Activated CD4-positive, alpha-beta T cell treated with anti-CD3 and anti-CD28 coated beads for 36 hours (primary cell): ENCODE measurements around the gene CGB1. TPM values are rescaled to one million over a fixed set of nuclear protein-coding genes. Genes with fewer than 3 reads are reported as not detected.
A peak's percentile ranks its signal among the peaks of the same experiment; 100 is the strongest.

Experiments used
- ATAC-seq: fragments of 200-7000 bp; cut with Tn5 transposase; one replicate; pipeline ENCODE4 v1.10.0; 2021; ENCODE audit warnings: mild to moderate bottlenecking, moderate library complexity
- CTCF ChIA-PET: fragments of 350-600 bp; sonication (Branson Sonifier 250); formaldehyde crosslinking; loops from one replicate; lab custom pipeline; 2021; ENCODE audit warnings: antibody characterized with exemption; lab: Charles Lee
- POLR2A ChIA-PET: fragments of 350-600 bp; sonication (Branson Sonifier 250); formaldehyde crosslinking; loops from one replicate; lab custom pipeline; 2021; ENCODE audit warnings: antibody characterized with exemption, inconsistent platforms; lab: Charles Lee
- DNase-seq: peaks from one replicate; pipeline ENCODE4 v3.0.0-alpha.2; 2020
- H3K27ac Mint-ChIP-seq: one replicate; pipeline ENCODE4 v1.8.0; 2021; ENCODE audit warnings: mixed read lengths
- H3K27me3 Mint-ChIP-seq: one replicate; pipeline ENCODE4 v1.8.0; 2021; ENCODE audit warnings: mixed read lengths
- H3K36me3 Mint-ChIP-seq: one replicate; pipeline ENCODE4 v1.8.0; 2021; ENCODE audit warnings: low read depth, mixed read lengths
- H3K4me1 Mint-ChIP-seq: one replicate; pipeline ENCODE4 v1.8.0; 2021; ENCODE audit warnings: mixed read lengths
- H3K4me3 Mint-ChIP-seq: one replicate; pipeline ENCODE4 v1.8.0; 2021; ENCODE audit warnings: mild to moderate bottlenecking, moderate library complexity, mixed read lengths
- H3K9me3 Mint-ChIP-seq: one replicate; pipeline ENCODE4 v1.8.0; 2021; ENCODE audit warnings: low read depth, mixed read lengths
- intact Hi-C, 2 experiments: fragments of 100-400 bp; cut with DNase I in 1 of 2; cut with micrococcal nuclease in 1 of 2; formaldehyde crosslinking; loops; one replicate each; pipeline versions ENCODE4 v1.14.2 to v1.15.1; 2022 to 2024; cut with DNase I, micrococcal nuclease
- total RNA-seq, 2 experiments: library from RNA; stranded (reverse); gene quantifications; one replicate each; pipeline ENCODE4 v1.2.3, GENCODE V29; 2021

The CGB1 gene
- total RNA-seq, 2 experiments from 2014 or later = not detected

- DNase-seq (no peak), ATAC-seq (no peak)
- intact Hi-C loops = no loop called here
- Mint-ChIP-seq H3K4me1 (peaks cover 6% of the 10 kb centered on the region), H3K27me3 (peaks cover 3% of the 10 kb centered on the region), H3K9me3 (no peaks in the 10 kb centered on the region), H3K27ac (no peak overlapping the region), H3K4me3 (no peak overlapping the region), H3K36me3 (peaks cover 22% of the 10 kb centered on the region)
- ChIA-PET POLR2A (no interaction called here), CTCF (interaction anchor here (0.5 kb wide), 1 partner anchor 353 kb away, joined by 3 read pairs; no protein-coding TSS in a partner anchor)
These were observed 22.4 kb downstream of the CGB1 start for GRCh38 chr19:49014123-49014869.

- H3K4me3 Mint-ChIP-seq = no peak overlapping the region
These were observed 25.5 kb downstream of the CGB1 start for GRCh38 chr19:49011194-49011593.

GRCh38 chr19:49010453-49010852 is 26.2 kb downstream of the CGB1 start:
- Mint-ChIP-seq H3K4me3 (no peak overlapping the region), H3K27me3 (no peaks in the 10 kb centered on the region), H3K27ac (no peak overlapping the region), H3K36me3 (peaks cover 25% of the 10 kb centered on the region), H3K4me1 (no peaks in the 10 kb centered on the region), H3K9me3 (no peaks in the 10 kb centered on the region)
- POLR2A ChIA-PET = no interaction called here
- CTCF ChIA-PET = interaction anchor here (0.6 to 2.3 kb wide), 2 partner anchors 11 to 130 kb away, joined by 4 to 11 read pairs; no protein-coding TSS in a partner anchor
- intact Hi-C loops = no loop called here
- ATAC-seq (no peak), DNase-seq (no peak)

More at GRCh38 chr19:49011194-49011593, 25.5 kb downstream of the CGB1 start:
- CTCF ChIA-PET = interaction anchor here (1.4 kb wide), 1 partner anchor 11 kb away, joined by 7 read pairs; no protein-coding TSS in a partner anchor
- ATAC-seq (no peak), DNase-seq (no peak)
- no peaks in the 10 kb centered on the region for H3K9me3 Mint-ChIP-seq
- no peaks in the 10 kb centered on the region for H3K4me1 Mint-ChIP-seq
- intact Hi-C loops = no loop called here
- no peak overlapping the region for H3K27ac Mint-ChIP-seq
- POLR2A ChIA-PET = no interaction called here
- H3K36me3 Mint-ChIP-seq = peaks cover 27% of the 10 kb centered on the region
- H3K27me3 Mint-ChIP-seq = no peaks in the 10 kb centered on the region

- H3K4me1 Mint-ChIP-seq = no peaks in the 10 kb centered on the region
- CTCF ChIA-PET = interaction anchor here (0.7 to 2.3 kb wide), 3 partner anchors 10 to 344 kb away, joined by 3 to 11 read pairs (median 3); no protein-coding TSS in a partner anchor
- no peaks in the 10 kb centered on the region for H3K27me3 Mint-ChIP-seq
- no peak overlapping the region for H3K4me3 Mint-ChIP-seq
- intact Hi-C loops = no loop called here
- DNase-seq (no peak), ATAC-seq (no peak)
- H3K27ac Mint-ChIP-seq = no peak overlapping the region
- H3K9me3 Mint-ChIP-seq = no peaks in the 10 kb centered on the region
- POLR2A ChIA-PET = interaction anchor here (1.2 kb wide), 1 partner anchor 10 kb away, joined by 3 read pairs; no protein-coding TSS in a partner anchor
- peaks cover 30% of the 10 kb centered on the region for H3K36me3 Mint-ChIP-seq
These were observed 26.9 kb downstream of the CGB1 start for GRCh38 chr19:49009828-49010227.

DNA sequence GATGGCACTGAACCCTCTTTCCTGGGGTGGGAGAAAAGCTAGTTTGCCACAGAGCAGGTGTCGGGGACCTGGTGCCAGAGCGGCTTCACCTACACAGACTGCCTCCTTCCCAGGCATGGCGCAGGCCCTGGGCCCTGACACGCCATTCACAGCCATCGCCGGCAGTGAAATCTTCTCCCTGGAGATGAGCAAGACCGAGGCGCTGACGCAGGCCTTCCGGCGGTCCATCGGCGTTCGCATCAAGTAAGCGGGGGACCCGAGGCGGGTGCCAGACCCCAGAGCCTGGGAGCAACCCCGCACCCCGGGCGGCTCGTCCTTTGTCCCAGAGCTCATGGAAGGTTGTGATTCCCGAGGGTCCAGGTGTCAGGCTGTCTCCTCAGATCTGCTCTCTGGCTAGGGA is 29.8 kb downstream of the CGB1 start:
- Mint-ChIP-seq H3K4me1 (no peaks in the 10 kb centered on the region), H3K36me3 (peaks cover 45% of the 10 kb centered on the region), H3K4me3 (no peak overlapping the region), H3K27ac (no peak overlapping the region), H3K27me3 (no peaks in the 10 kb centered on the region), H3K9me3 (no peaks in the 10 kb centered on the region)
- ATAC-seq (no peak), DNase-seq (no peak)
- intact Hi-C loops = no loop called here
- POLR2A ChIA-PET = no interaction called here
- CTCF ChIA-PET = interaction anchor here (0.6 to 1.3 kb wide), 2 partner anchors 9 to 15 kb away, joined by 3 to 4 read pairs; no protein-coding TSS in a partner anchor

DNA sequence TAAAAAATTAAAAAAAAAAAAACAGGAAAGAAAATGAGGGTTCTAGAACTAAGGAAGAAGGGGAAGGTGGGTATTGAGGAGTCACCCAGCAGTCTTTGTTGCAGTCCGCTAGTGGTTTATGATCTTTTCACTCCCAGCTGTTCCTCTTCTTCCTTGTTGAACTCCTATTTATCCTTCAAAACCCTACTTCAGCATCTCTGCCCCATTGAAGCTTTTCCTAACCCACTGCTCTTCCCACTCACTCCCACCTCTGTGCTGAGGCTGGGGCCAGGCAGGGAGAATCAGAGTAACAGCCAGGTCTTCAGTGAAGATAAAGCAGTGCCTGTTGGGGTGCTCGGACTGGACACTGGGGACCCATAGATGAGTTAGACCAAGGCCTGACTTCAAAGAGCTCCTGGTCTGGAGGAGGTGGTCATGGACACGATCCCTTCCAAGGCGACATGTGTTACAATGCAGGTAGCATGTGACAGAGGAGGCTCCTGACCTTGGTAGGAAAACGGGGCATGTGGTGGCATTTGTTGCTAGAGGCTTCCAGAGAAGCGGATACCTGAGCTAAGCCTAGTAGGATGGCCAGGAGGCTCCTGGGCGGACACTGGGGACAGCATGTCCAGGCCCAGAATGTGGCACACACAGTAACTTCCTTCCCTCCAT is 31.6 kb downstream of the CGB1 start:
- Mint-ChIP-seq H3K4me3 (no peak overlapping the region), H3K27me3 (no peaks in the 10 kb centered on the region), H3K4me1 (no peaks in the 10 kb centered on the region), H3K36me3 (peaks cover 41% of the 10 kb centered on the region), H3K9me3 (no peaks in the 10 kb centered on the region), H3K27ac (no peak overlapping the region)
- ChIA-PET POLR2A (no interaction called here), CTCF (interaction anchor here (0.6 kb wide), 1 partner anchor 16 kb away, joined by 4 read pairs; no protein-coding TSS in a partner anchor)
- intact Hi-C loops = no loop called here
- DNase-seq (no peak), ATAC-seq (no peak)

- ATAC-seq (no peak), DNase-seq (no peak)
- Mint-ChIP-seq H3K4me3 (no peak overlapping the region), H3K27ac (no peak overlapping the region), H3K4me1 (peaks cover 5% of the 10 kb centered on the region), H3K9me3 (no peaks in the 10 kb centered on the region), H3K36me3 (peaks cover 43% of the 10 kb centered on the region), H3K27me3 (no peaks in the 10 kb centered on the region)
- intact Hi-C loops = no loop called here
- POLR2A ChIA-PET = no interaction called here
- CTCF ChIA-PET = interaction anchor here (0.6 to 1.8 kb wide), 3 partner anchors 10 to 922 kb away, joined by 3 read pairs; partner anchors contain the start of gene RUVBL2
These were observed 32.6 kb downstream of the CGB1 start for GRCh38 chr19:49004133-49004532.

GRCh38 chr19:48999481-49000325 is 37.0 kb downstream of the CGB1 start:
- H3K4me3 Mint-ChIP-seq = no peak overlapping the region
- intact Hi-C loops = loop anchor here (5.0 to 10.0 kb wide), 3 partner anchors 145 to 675 kb away; partner anchors contain the start of gene EMP3 (in 1 of the 2)
- peak; percentile 90 for ATAC-seq

DNA sequence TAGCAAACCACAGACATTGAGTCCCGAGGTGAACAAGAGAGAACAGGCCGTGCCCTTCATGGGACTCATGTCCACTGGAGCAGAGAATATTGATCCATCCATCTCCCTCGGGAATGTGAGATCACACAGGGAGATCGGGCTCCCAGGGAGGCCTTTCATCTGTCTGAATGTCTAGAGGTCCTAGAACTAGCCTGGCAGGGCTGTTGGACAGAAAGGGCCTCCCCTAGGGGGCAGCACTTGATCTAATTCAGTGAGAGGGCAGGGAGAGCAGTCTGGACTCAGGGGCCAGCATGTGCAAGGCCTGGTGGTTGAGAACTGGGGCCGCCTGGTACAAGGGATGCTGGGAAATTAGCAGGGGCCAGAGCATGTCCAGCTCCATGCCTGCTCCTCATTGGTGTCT is 38.7 kb downstream of the CGB1 start:
- Mint-ChIP-seq H3K27me3 (no peaks in the 10 kb centered on the region), H3K27ac (no peak overlapping the region), H3K36me3 (peaks cover 30% of the 10 kb centered on the region), H3K9me3 (no peaks in the 10 kb centered on the region), H3K4me3 (no peak overlapping the region), H3K4me1 (peaks cover 28% of the 10 kb centered on the region)
- ATAC-seq (no peak), DNase-seq (peak; percentile 83)
- ChIA-PET CTCF (interaction anchor here (0.5 to 2.7 kb wide), 13 partner anchors 9 to 677 kb away, joined by 3 to 11 read pairs (median 4); partner anchors contain the start of gene CGB2), POLR2A (no interaction called here)
- intact Hi-C loops = loop anchor here (5.0 to 10.0 kb wide), 3 partner anchors 147 to 673 kb away; partner anchors contain the start of gene EMP3 (in 1 of the 2)

More at GRCh38 chr19:48999481-49000325, 37.0 kb downstream of the CGB1 start:
- H3K27me3 Mint-ChIP-seq = no peaks in the 10 kb centered on the region
- DNase-seq = peak; percentile 86
- H3K27ac Mint-ChIP-seq = no peak overlapping the region
- CTCF ChIA-PET = interaction anchor here (0.6 to 2.7 kb wide), 19 partner anchors 10 to 204 kb away, joined by 3 to 13 read pairs (median 4); partner anchors contain the start of genes CGB2 and NUCB1
- H3K4me1 Mint-ChIP-seq = peaks cover 18% of the 10 kb centered on the region
- H3K9me3 Mint-ChIP-seq = no peaks in the 10 kb centered on the region
- H3K36me3 Mint-ChIP-seq = peaks cover 39% of the 10 kb centered on the region
- POLR2A ChIA-PET = interaction anchor here (0.8 kb wide), 1 partner anchor 10 kb away, joined by 3 read pairs; no protein-coding TSS in a partner anchor

- Mint-ChIP-seq H3K27ac (peak overlapping the region; percentile 97), H3K4me3 (peak overlapping the region; percentile 100), H3K36me3 (peaks cover 28% of the 10 kb centered on the region), H3K9me3 (no peaks in the 10 kb centered on the region), H3K4me1 (peaks cover 41% of the 10 kb centered on the region), H3K27me3 (no peaks in the 10 kb centered on the region)
- intact Hi-C loops = loop anchor here (5.0 to 10.0 kb wide), 4 partner anchors 151 to 683 kb away; partner anchors contain the start of genes EMP3 (in 1 of the 2), PRMT1 (in 1 of the 2) and PRR12 (in 1 of the 2)
- POLR2A ChIA-PET = interaction anchor here (0.5 to 1.3 kb wide), 8 partner anchors 25 to 918 kb away, joined by 3 to 10 read pairs (median 6); partner anchors contain the start of gene NUCB1
- DNase-seq (no peak), ATAC-seq (no peak)
- CTCF ChIA-PET = interaction anchor here (0.8 to 3.4 kb wide), 36 partner anchors 9 to 534 kb away, joined by 3 to 45 read pairs (median 4); partner anchors contain the start of genes BAX, CA11, DHDH and FTL
These were observed 42.7 kb downstream of the CGB1 start for GRCh38 chr19:48994035-48994386.
